DOHH2 (cell line): Measurements from ENCODE around the gene ZMAT5.

Experiments
- EZH2phosphoT487 ChIP-seq: fragments of 200-600 bp; sonication (generic); IDR thresholded peaks from 2 replicates; pipeline ENCODE4 v1.6.1; 2017; ENCODE audit warnings: borderline replicate concordance, mild to moderate bottlenecking, antibody characterized with exemption, low read length, moderate library complexity, mixed read lengths
- TF ChIP-seq, protein P1 (sequence below): fragments of 200-600 bp; sonication (generic); IDR thresholded peaks from one replicate; pipeline ENCODE4 v1.5.1; 2014; ENCODE audit warnings: antibody characterized with exemption, mild to moderate bottlenecking, low read depth, low read length; ENCODE audit not compliant: poor library complexity, severe bottlenecking

DNA sequence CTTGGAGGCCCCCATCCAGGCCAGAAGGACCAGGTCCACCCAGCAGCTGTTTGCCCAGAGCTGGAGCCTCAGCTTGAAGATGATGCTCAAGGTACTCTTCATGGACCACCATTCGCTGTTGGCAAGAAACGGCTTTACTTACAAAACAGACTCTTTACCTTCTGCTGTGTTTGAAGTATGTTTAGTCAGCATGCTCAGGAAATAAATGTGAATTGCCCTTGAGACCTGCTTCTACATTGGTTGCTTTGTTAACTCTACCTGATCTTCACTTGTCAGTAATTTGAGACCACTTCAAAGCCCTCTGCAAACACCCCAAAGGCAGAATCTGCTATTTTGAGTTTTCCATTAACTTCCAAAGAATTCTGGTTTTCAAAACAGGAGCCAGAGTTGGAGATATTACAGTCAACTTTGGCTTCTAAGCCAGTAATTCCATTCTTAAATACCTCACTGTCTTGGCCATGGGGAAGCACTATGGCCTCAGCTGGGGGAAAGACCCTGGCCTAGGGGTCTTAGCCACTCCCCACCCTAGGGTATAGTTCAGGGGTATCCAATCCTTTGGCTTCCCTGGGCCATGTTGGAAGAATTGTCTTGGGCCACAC lies 3.0 kb upstream of the ZMAT5 start:
- TF ChIP-seq, protein P1, sequence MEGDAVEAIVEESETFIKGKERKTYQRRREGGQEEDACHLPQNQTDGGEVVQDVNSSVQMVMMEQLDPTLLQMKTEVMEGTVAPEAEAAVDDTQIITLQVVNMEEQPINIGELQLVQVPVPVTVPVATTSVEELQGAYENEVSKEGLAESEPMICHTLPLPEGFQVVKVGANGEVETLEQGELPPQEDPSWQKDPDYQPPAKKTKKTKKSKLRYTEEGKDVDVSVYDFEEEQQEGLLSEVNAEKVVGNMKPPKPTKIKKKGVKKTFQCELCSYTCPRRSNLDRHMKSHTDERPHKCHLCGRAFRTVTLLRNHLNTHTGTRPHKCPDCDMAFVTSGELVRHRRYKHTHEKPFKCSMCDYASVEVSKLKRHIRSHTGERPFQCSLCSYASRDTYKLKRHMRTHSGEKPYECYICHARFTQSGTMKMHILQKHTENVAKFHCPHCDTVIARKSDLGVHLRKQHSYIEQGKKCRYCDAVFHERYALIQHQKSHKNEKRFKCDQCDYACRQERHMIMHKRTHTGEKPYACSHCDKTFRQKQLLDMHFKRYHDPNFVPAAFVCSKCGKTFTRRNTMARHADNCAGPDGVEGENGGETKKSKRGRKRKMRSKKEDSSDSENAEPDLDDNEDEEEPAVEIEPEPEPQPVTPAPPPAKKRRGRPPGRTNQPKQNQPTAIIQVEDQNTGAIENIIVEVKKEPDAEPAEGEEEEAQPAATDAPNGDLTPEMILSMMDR, result no peak
- no peak for TF ChIP-seq EZH2phosphoT487
